Measurements from ENCODE around the gene STAT1. TPM values are rescaled to one million over a fixed set of nuclear protein-coding genes. Genes with fewer than 3 reads are reported as not detected.

Gene STAT1
- polyA plus RNA-seq, 1 donor (not counting 4 experiments of a cell fraction or from before 2014, with no cell fraction given), result 181 TPM

- TF ChIP-seq EZH2 (IDR thresholded peaks at IDR 0.05; ENCODE audit: low read length) (no peak), CTCF (optimal IDR thresholded peaks at IDR 0.05 in 1 of 3, IDR thresholded peaks at IDR 0.05 in 1 of 3, conservative IDR thresholded peaks at IDR 0.05 in 1 of 3; ENCODE audit: extremely low read depth in 1 of 3, insufficient read depth in 2 of 3, low read length in 3 of 3) (no peak)
- DNase-seq (ENCODE audit: low read depth, low spot score), result no peak
- no peaks in the 10 kb centered on the region for H3K9me3 ChIP-seq (ENCODE audit: control insufficient read depth, low read depth, low read length)
- H3K9ac ChIP-seq (ENCODE audit: control insufficient read depth, extremely low read depth, insufficient read depth, low read length), result no peak overlapping the region
- dilution Hi-C loops (cut with MboI; ENCODE audit: extremely low pct_ligation_motif_present, low sequenced_read_pairs), result no loop called here
- no peak overlapping the region for H3K4me2 ChIP-seq (ENCODE audit: control insufficient read depth, extremely low read depth, insufficient read depth, low read depth, low read length)
- no peaks in the 10 kb centered on the region for H3K36me3 ChIP-seq (ENCODE audit: control insufficient read depth in 2 of 2, extremely low read depth in 1 of 2, insufficient read depth in 2 of 2, low read length in 2 of 2)
- no peaks in the 10 kb centered on the region for H3K4me1 ChIP-seq (ENCODE audit: control insufficient read depth, extremely low read depth, insufficient read depth, low read length)
- no peaks in the 10 kb centered on the region for H3K9me1 ChIP-seq (ENCODE audit: control insufficient read depth, extremely low read depth, insufficient read depth, low read length)
- FAIRE-seq, result peak; percentile 46
- H2AFZ ChIP-seq (ENCODE audit: control insufficient read depth, low read length), result no peak overlapping the region
- peaks cover 8% of the 10 kb centered on the region for H3K27me3 ChIP-seq (ENCODE audit: control insufficient read depth, extremely low read depth, insufficient read depth, low read length)
- no peaks in the 10 kb centered on the region for H4K20me1 ChIP-seq (ENCODE audit: control insufficient read depth, extremely low read depth, insufficient read depth, low read length)
- no peak overlapping the region for H3K4me3 ChIP-seq (ENCODE audit: control insufficient read depth in 2 of 3, extremely low read depth in 1 of 3, insufficient read depth in 2 of 3, low read depth in 1 of 3, low read length in 3 of 3)
- no peak overlapping the region for H3K27ac ChIP-seq (ENCODE audit: control insufficient read depth, insufficient read depth, low read length)
- no peaks in the 10 kb centered on the region for H3K79me2 ChIP-seq (ENCODE audit: control insufficient read depth, insufficient read depth, low read length)
Observed at GRCh38 chr2:191056228-191056627, 42.3 kb upstream of the STAT1 start.

GRCh38 chr2:191053256-191053655 lies 39.3 kb upstream of the STAT1 start:
- H3K4me2 ChIP-seq (ENCODE audit: control insufficient read depth, extremely low read depth, insufficient read depth, low read depth, low read length), result no peak overlapping the region

More at GRCh38 chr2:191053256-191053655, 39.3 kb upstream of the STAT1 start:
- Histone ChIP-seq H3K9ac (ENCODE audit: control insufficient read depth, extremely low read depth, insufficient read depth, low read length) (no peak overlapping the region), H3K4me1 (ENCODE audit: control insufficient read depth, extremely low read depth, insufficient read depth, low read length) (no peaks in the 10 kb centered on the region), H3K27me3 (ENCODE audit: control insufficient read depth, extremely low read depth, insufficient read depth, low read length) (no peaks in the 10 kb centered on the region), H2AFZ (ENCODE audit: control insufficient read depth, low read length) (no peak overlapping the region), H3K9me3 (ENCODE audit: control insufficient read depth, low read depth, low read length) (no peaks in the 10 kb centered on the region), H3K36me3 (ENCODE audit: control insufficient read depth in 2 of 2, extremely low read depth in 1 of 2, insufficient read depth in 2 of 2, low read length in 2 of 2) (no peaks in the 10 kb centered on the region), H3K27ac (ENCODE audit: control insufficient read depth, insufficient read depth, low read length) (no peak overlapping the region), H3K79me2 (ENCODE audit: control insufficient read depth, insufficient read depth, low read length) (no peaks in the 10 kb centered on the region), H3K9me1 (ENCODE audit: control insufficient read depth, extremely low read depth, insufficient read depth, low read length) (no peaks in the 10 kb centered on the region), H4K20me1 (ENCODE audit: control insufficient read depth, extremely low read depth, insufficient read depth, low read length) (no peaks in the 10 kb centered on the region), H3K4me3 (ENCODE audit: control insufficient read depth in 2 of 3, extremely low read depth in 1 of 3, insufficient read depth in 2 of 3, low read depth in 1 of 3, low read length in 3 of 3) (no peak overlapping the region)
- FAIRE-seq (no peak), DNase-seq (ENCODE audit: low read depth, low spot score) (no peak)
- dilution Hi-C loops (cut with MboI; ENCODE audit: extremely low pct_ligation_motif_present, low sequenced_read_pairs), result no loop called here
- no peak for TF ChIP-seq CTCF (optimal IDR thresholded peaks at IDR 0.05 in 1 of 3, IDR thresholded peaks at IDR 0.05 in 1 of 3, conservative IDR thresholded peaks at IDR 0.05 in 1 of 3; ENCODE audit: extremely low read depth in 1 of 3, insufficient read depth in 2 of 3, low read length in 3 of 3)
- TF ChIP-seq EZH2 (IDR thresholded peaks at IDR 0.05; ENCODE audit: low read length), result no peak

Data from keratinocyte (primary cell).